Stimulated activated CD4-positive, alpha-beta T cell treated with anti-CD3 and anti-CD28 coated beads, Interleukin-12 subunit alpha, Interleukin-12 subunit beta, amount 100 ng/mL, for 4 hours (primary cell): Measurements from ENCODE around the gene C19orf33.
A peak's percentile ranks its signal among the peaks of the same experiment; 100 is the strongest.
"Not testable (repeated sequence)": the region's sequence is repeated elsewhere in the genome, so short reads cannot be mapped to it uniquely, and the experiment has no call there.

ENCODE experiments used
- DNase-seq: peaks from one replicate; pipeline ENCODE4 v3.0.0-alpha.2; 2020

C19orf33 gene

GRCh38 chr19:38303517-38304351 lies at the start of gene C19orf33:
Gene C19orf33, plus strand, starts transcription at chr19:38304251. Its CDS starts 11 bp downstream, at chr19:38304262.
- DNase-seq: no peak

GRCh38 chr19:38255383-38256014 lies 48.6 kb upstream of the C19orf33 start:
- no peak for DNase-seq

GRCh38 chr19:38261942-38262341 lies 42.1 kb upstream of the C19orf33 start:
- DNase-seq: not testable (repeated sequence)

- no peak for DNase-seq
Observed at GRCh38 chr19:38262585-38263268, 41.3 kb upstream of the C19orf33 start.

- peak; percentile 70 for DNase-seq
Observed at GRCh38 chr19:38263689-38264485, 40.2 kb upstream of the C19orf33 start.

- no peak for DNase-seq
Observed at GRCh38 chr19:38264486-38265212, 39.4 kb upstream of the C19orf33 start, which contains the start of gene SPINT2. Gene SPINT2, plus strand, starts transcription at chr19:38264573. Its CDS starts 320 bp downstream, at chr19:38264893.

GRCh38 chr19:38265213-38265861 lies 38.7 kb upstream of the C19orf33 start:
- no peak for DNase-seq

- no peak for DNase-seq
Observed at GRCh38 chr19:38265921-38266429, 38.1 kb upstream of the C19orf33 start.

- no peak for DNase-seq
Observed at GRCh38 chr19:38266981-38267597, 37.0 kb upstream of the C19orf33 start.

- DNase-seq: no peak
Observed at GRCh38 chr19:38267761-38268483, 36.1 kb upstream of the C19orf33 start.

- DNase-seq: no peak
Observed at GRCh38 chr19:38268539-38268938, 35.5 kb upstream of the C19orf33 start.

- DNase-seq: no peak
Observed at GRCh38 chr19:38270587-38271167, 33.4 kb upstream of the C19orf33 start.

GRCh38 chr19:38273499-38273898 lies 30.6 kb upstream of the C19orf33 start:
- DNase-seq: no peak

GRCh38 chr19:38274739-38275138 lies 29.3 kb upstream of the C19orf33 start:
- no peak for DNase-seq

GRCh38 chr19:38276942-38277517 lies 27.0 kb upstream of the C19orf33 start:
- no peak for DNase-seq

GRCh38 chr19:38277549-38277948 lies 26.5 kb upstream of the C19orf33 start:
- DNase-seq: no peak

- DNase-seq: no peak
Observed at GRCh38 chr19:38277969-38278680, 25.9 kb upstream of the C19orf33 start.

- no peak for DNase-seq
Observed at GRCh38 chr19:38278751-38279150, 25.3 kb upstream of the C19orf33 start.
